ENCODE measurements around the gene TMEM117.
A peak's percentile ranks its signal among the peaks of the same experiment; 100 is the strongest.

The TMEM117 gene

GRCh38 chr12:43884683-43885410 is 49.0 kb downstream of the TMEM117 start:
- DNase-seq (ENCODE audit: low spot score): no peak

- no peak for DNase-seq (ENCODE audit: low spot score)
These were observed 51.5 kb downstream of the TMEM117 start for GRCh38 chr12:43887397-43887796.

GRCh38 chr12:43891856-43892574 is 56.1 kb downstream of the TMEM117 start:
- DNase-seq (ENCODE audit: low spot score): no peak

GRCh38 chr12:43893670-43894069 is 57.8 kb downstream of the TMEM117 start:
- DNase-seq (ENCODE audit: low spot score): no peak

- DNase-seq (ENCODE audit: low spot score): no peak
These were observed 59.8 kb downstream of the TMEM117 start for GRCh38 chr12:43895580-43896206.

- DNase-seq (ENCODE audit: low spot score): no peak
These were observed 60.6 kb downstream of the TMEM117 start for GRCh38 chr12:43896496-43896895.

- no peak for DNase-seq (ENCODE audit: low spot score)
These were observed 62.6 kb downstream of the TMEM117 start for GRCh38 chr12:43898474-43898873.

- DNase-seq (ENCODE audit: low spot score): no peak
These were observed 63.7 kb downstream of the TMEM117 start for GRCh38 chr12:43899574-43899973.

GRCh38 chr12:43903686-43904085 is 67.8 kb downstream of the TMEM117 start:
- no peak for DNase-seq (ENCODE audit: low spot score)

GRCh38 chr12:43912859-43913258 is 77.0 kb downstream of the TMEM117 start:
- no peak for DNase-seq (ENCODE audit: low spot score)

GRCh38 chr12:43914391-43914790 is 78.5 kb downstream of the TMEM117 start:
- no peak for DNase-seq (ENCODE audit: low spot score)

- peak; percentile 34 for DNase-seq (ENCODE audit: low spot score)
These were observed 79.1 kb downstream of the TMEM117 start for GRCh38 chr12:43914923-43915468.

- no peak for DNase-seq (ENCODE audit: low spot score)
These were observed 82.0 kb downstream of the TMEM117 start for GRCh38 chr12:43917896-43918295.

- DNase-seq (ENCODE audit: low spot score): no peak
These were observed 85.9 kb downstream of the TMEM117 start for GRCh38 chr12:43921666-43922337.

GRCh38 chr12:43930032-43930431 is 94.2 kb downstream of the TMEM117 start:
- no peak for DNase-seq (ENCODE audit: low spot score)

- no peak for DNase-seq (ENCODE audit: low spot score)
These were observed 95.3 kb downstream of the TMEM117 start for GRCh38 chr12:43931187-43931586.

GRCh38 chr12:43935581-43935980 is 99.7 kb downstream of the TMEM117 start:
- no peak for DNase-seq (ENCODE audit: low spot score)

GRCh38 chr12:43937947-43938346 is 102.1 kb downstream of the TMEM117 start:
- peak; percentile 48 for DNase-seq (ENCODE audit: low spot score)

GRCh38 chr12:43942379-43942778 is 106.5 kb downstream of the TMEM117 start:
- no peak for DNase-seq (ENCODE audit: low spot score)

GRCh38 chr12:43945983-43946382 is 110.1 kb downstream of the TMEM117 start:
- no peak for DNase-seq (ENCODE audit: low spot score)

GRCh38 chr12:43951286-43951685 is 115.4 kb downstream of the TMEM117 start:
- DNase-seq (ENCODE audit: low spot score): no peak

- peak; percentile 54 for DNase-seq (ENCODE audit: low spot score)
These were observed 122.0 kb downstream of the TMEM117 start for GRCh38 chr12:43957732-43958372.
